H1 (cell line): ENCODE measurements around the gene PGLYRP2. TPM values are rescaled to one million over a fixed set of nuclear protein-coding genes. Genes with fewer than 3 reads are reported as not detected.
A peak's percentile ranks its signal among the peaks of the same experiment; 100 is the strongest.

Source experiments
- CTCF ChIA-PET: fragments of 300-600 bp; sonication (Branson Sonifier 250); formaldehyde crosslinking; loops from one replicate; lab custom pipeline; 2021; ENCODE audit not compliant: partially characterized antibody; lab: Charles Lee
- POLR2A ChIA-PET: fragments of 300-600 bp; sonication (Branson Sonifier 250); formaldehyde crosslinking; loops from one replicate; lab custom pipeline; 2021; ENCODE audit warnings: inconsistent platforms; ENCODE audit not compliant: partially characterized antibody; lab: Charles Lee
- DNase-seq, 2 experiments: peaks; one replicate each; pipeline versions ENCODE4 v3.0.0 to v3.0.0-alpha.2; 2010 to 2022; ENCODE audit warnings: low spot score in 2 of 2, low read depth in 1 of 2, mixed read lengths in 1 of 2
- FAIRE-seq: peaks from 2 replicates; lab custom pipeline; 2011; peaks lifted over from hg19 to GRCh38; lab: Jason Lieb, UNC
- H2AFZ ChIP-seq: 2 replicates; pipeline ENCODE4 v1.8.1; 2012; ENCODE audit warnings: low read length, inconsistent platforms
- H2AK5ac ChIP-seq: 2 replicates; pipeline ENCODE4 v1.6.1; 2013; ENCODE audit warnings: low read depth, low read length
- H2BK120ac ChIP-seq: replicated peaks from 2 replicates; pipeline ENCODE3; 2013; ENCODE audit warnings: low read depth, low read length, inconsistent platforms
- H2BK12ac ChIP-seq: 2 replicates; pipeline ENCODE4 v1.6.1; 2013; ENCODE audit warnings: low read depth, low read length
- H2BK15ac ChIP-seq: 2 replicates; pipeline ENCODE4 v1.6.1; 2013; ENCODE audit warnings: low read length
- H2BK20ac ChIP-seq: 2 replicates; pipeline ENCODE4 v1.6.1; 2013; ENCODE audit warnings: low read length
- H2BK5ac ChIP-seq: 2 replicates; pipeline ENCODE4 v1.6.1; 2013; ENCODE audit warnings: low read depth, low read length
- H3K14ac ChIP-seq: 2 replicates; pipeline ENCODE4 v1.6.1; 2013; ENCODE audit warnings: inconsistent platforms; ENCODE audit not compliant: insufficient read length
- H3K18ac ChIP-seq: 2 replicates; pipeline ENCODE4 v1.6.1; 2013; ENCODE audit warnings: low read length; ENCODE audit errors: extremely low read depth
- H3K23ac ChIP-seq: 2 replicates; pipeline ENCODE4 v1.6.1; 2013; ENCODE audit warnings: inconsistent platforms; ENCODE audit not compliant: insufficient read length
- H3K23me2 ChIP-seq: 2 replicates; pipeline ENCODE4 v1.6.1; 2013; ENCODE audit warnings: low read depth, low read length
- H3K27ac ChIP-seq: 2 replicates; pipeline ENCODE4 v1.6.1; 2011; ENCODE audit warnings: low read depth, low read length, inconsistent platforms
- H3K27me3 ChIP-seq, 4 experiments: replicated peaks in 1 of 4; 1 replicate in 1 of 4; 2 replicates in 3 of 4; pipeline versions ENCODE4 v1.6.1 to v1.8.1; 2011 to 2013; ENCODE audit warnings: low read length in 3 of 4, mild to moderate bottlenecking in 3 of 4, inconsistent platforms in 2 of 4, mixed read lengths in 2 of 4, moderate library complexity in 1 of 4; ENCODE audit not compliant: control insufficient read depth in 3 of 4, insufficient read depth in 3 of 4; ENCODE audit errors: extremely low read depth in 1 of 4
- H3K36me3 ChIP-seq, 4 experiments: 2 replicates each; pipeline versions ENCODE4 v1.6.1 to v1.8.1; 2011 to 2013; ENCODE audit warnings: mild to moderate bottlenecking in 4 of 4, low read length in 3 of 4, moderate library complexity in 2 of 4, control low read depth in 1 of 4, inconsistent platforms in 1 of 4; ENCODE audit not compliant: insufficient read depth in 4 of 4, control insufficient read depth in 2 of 4
- H3K4ac ChIP-seq: replicated peaks from 2 replicates; pipeline ENCODE3; 2013; ENCODE audit warnings: low read length, low read depth, mixed read lengths, inconsistent platforms; ENCODE audit not compliant: insufficient read length
- H3K4me1 ChIP-seq, 4 experiments: replicated peaks in 1 of 4; 1 replicate in 1 of 4; 2 replicates in 3 of 4; pipeline versions ENCODE4 v1.6.1 to v1.8.1; 2011 to 2013; ENCODE audit warnings: low read length in 3 of 4, inconsistent platforms in 2 of 4, mixed read lengths in 1 of 4; ENCODE audit not compliant: insufficient read depth in 4 of 4, control insufficient read depth in 3 of 4
- H3K4me2 ChIP-seq, 2 experiments: 2 replicates each; pipeline versions ENCODE4 v1.6.1 to v1.8.1; 2011 to 2013; ENCODE audit warnings: low read depth in 2 of 2, low read length in 2 of 2, control low read depth in 1 of 2, inconsistent platforms in 1 of 2, mild to moderate bottlenecking in 1 of 2; ENCODE audit not compliant: insufficient read depth in 1 of 2
- H3K4me3 ChIP-seq, 4 experiments: fragments of 200-600, 300-600 bp in 1 of 4; sonication (generic), shearing (Covaris generic), sonication (Bioruptor Twin) in 1 of 4; 2 replicates each; pipeline versions ENCODE4 v1.5.1 to v1.8.1; 2011 to 2016; ENCODE audit warnings: low read length in 4 of 4, low read depth in 3 of 4, control low read depth in 2 of 4, inconsistent platforms in 2 of 4, mild to moderate bottlenecking in 2 of 4, mixed read lengths in 1 of 4, moderate library complexity in 1 of 4; ENCODE audit not compliant: insufficient read depth in 2 of 4; ENCODE audit errors: extremely low read depth in 1 of 4
- H3K56ac ChIP-seq: replicated peaks from 2 replicates; pipeline ENCODE3; 2013; ENCODE audit warnings: low read depth, mild to moderate bottlenecking, mixed read lengths, low read length, inconsistent platforms; ENCODE audit not compliant: insufficient read length
- H3K79me1 ChIP-seq: 2 replicates; pipeline ENCODE4 v1.6.1; 2013; ENCODE audit warnings: low read depth, low read length, control low read depth
- H3K79me2 ChIP-seq, 2 experiments: 2 replicates each; pipeline versions ENCODE4 v1.6.1 to v1.8.1; 2012 to 2013; ENCODE audit warnings: low read length in 2 of 2, mild to moderate bottlenecking in 2 of 2, inconsistent platforms in 1 of 2; ENCODE audit not compliant: insufficient read depth in 2 of 2, control insufficient read depth in 1 of 2
- H3K9ac ChIP-seq, 4 experiments: replicated peaks in 1 of 4; 1 replicate in 1 of 4; 2 replicates in 3 of 4; pipeline versions ENCODE4 v1.6.1 to v1.8.1; 2011 to 2013; ENCODE audit warnings: low read depth in 3 of 4, low read length in 3 of 4, control low read depth in 2 of 4, mild to moderate bottlenecking in 2 of 4, moderate library complexity in 2 of 4, inconsistent platforms in 1 of 4; ENCODE audit errors: extremely low read depth in 1 of 4
- H3K9me3 ChIP-seq, 2 experiments: 2 replicates each; pipeline versions ENCODE4 v1.6.1 to v1.8.1; 2012 to 2013; ENCODE audit warnings: mild to moderate bottlenecking in 2 of 2, moderate library complexity in 2 of 2, control low read depth in 1 of 2, inconsistent platforms in 1 of 2, low read depth in 1 of 2, low read length in 1 of 2, mixed read lengths in 1 of 2; ENCODE audit not compliant: insufficient read depth in 2 of 2
- H4K20me1 ChIP-seq, 2 experiments: replicated peaks in 1 of 2; 2 replicates each; pipeline versions ENCODE3 to v1.8.1; 2011 to 2013; ENCODE audit warnings: inconsistent platforms in 2 of 2, low read length in 2 of 2, mild to moderate bottlenecking in 1 of 2; ENCODE audit not compliant: insufficient read depth in 2 of 2, control insufficient read depth in 1 of 2
- H4K5ac ChIP-seq: 2 replicates; pipeline ENCODE4 v1.6.1; 2013; ENCODE audit warnings: low read length, low read depth, mixed read lengths, inconsistent platforms; ENCODE audit not compliant: insufficient read length
- H4K8ac ChIP-seq: 2 replicates; pipeline ENCODE4 v1.8.0; 2013; ENCODE audit warnings: mild to moderate bottlenecking, moderate library complexity, low read length, inconsistent platforms; ENCODE audit not compliant: insufficient read depth; ENCODE audit errors: extremely low read depth
- H4K91ac ChIP-seq: replicated peaks from 2 replicates; pipeline ENCODE3; 2013; ENCODE audit warnings: low read length, mixed read lengths, inconsistent platforms; ENCODE audit not compliant: insufficient read length
- BCL11A ChIP-seq, 2 experiments: IDR thresholded peaks; one replicate each; pipeline ENCODE4 v1.6.1; 2011; ENCODE audit warnings: low read depth in 2 of 2, low read length in 2 of 2, mild to moderate bottlenecking in 2 of 2
- CHD1 ChIP-seq: IDR thresholded peaks from 2 replicates; pipeline ENCODE4 v1.6.1; 2012; ENCODE audit warnings: low read depth, low read length, improper control_type of control experiment
- CHD2 ChIP-seq: IDR thresholded peaks from 2 replicates; pipeline ENCODE4 v1.6.1; 2012; ENCODE audit warnings: low read length, improper control_type of control experiment
- EGR1 ChIP-seq: IDR thresholded peaks from 2 replicates; pipeline ENCODE4 v1.6.1; 2011; ENCODE audit warnings: low read depth, low read length, borderline replicate concordance
- GABPA ChIP-seq: IDR thresholded peaks from 2 replicates; pipeline ENCODE4 v1.6.1; 2011; ENCODE audit warnings: mild to moderate bottlenecking, low read length, moderate library complexity, borderline replicate concordance; ENCODE audit not compliant: insufficient read depth
- HDAC2 ChIP-seq, 2 experiments: fragments of 300-600 bp in 1 of 2; sonication (generic) in 1 of 2; IDR thresholded peaks; 2 replicates each; pipeline ENCODE4 v1.6.1; 2011 to 2012; ENCODE audit warnings: low read depth in 2 of 2, low read length in 2 of 2, mild to moderate bottlenecking in 2 of 2, moderate library complexity in 2 of 2, borderline replicate concordance in 1 of 2, inconsistent platforms in 1 of 2
- MAFK ChIP-seq: IDR thresholded peaks from 2 replicates; pipeline ENCODE4 v1.6.1; 2012; ENCODE audit warnings: low read depth, mild to moderate bottlenecking, improper control_type of control experiment, low read length
- NANOG ChIP-seq: IDR thresholded peaks from 2 replicates; pipeline ENCODE4 v1.6.1; 2011; ENCODE audit warnings: low read length, low read depth, mild to moderate bottlenecking, inconsistent platforms; ENCODE audit not compliant: insufficient read depth, poor library complexity, severe bottlenecking
- POLR2A ChIP-seq, 2 experiments: IDR thresholded peaks; 1 replicate in 1 of 2; 2 replicates in 1 of 2; pipeline ENCODE4 v1.6.1; 2011; ENCODE audit warnings: low read depth in 2 of 2, low read length in 2 of 2, mild to moderate bottlenecking in 2 of 2; ENCODE audit errors: control extremely low read depth in 1 of 2
- RBBP5 ChIP-seq: IDR thresholded peaks from 2 replicates; pipeline ENCODE4 v1.7.1; 2012; ENCODE audit warnings: low read depth, mild to moderate bottlenecking, inconsistent platforms, low read length, moderate library complexity, borderline replicate concordance
- SP1 ChIP-seq: IDR thresholded peaks from 2 replicates; pipeline ENCODE4 v1.6.1; 2011; ENCODE audit warnings: low read depth, low read length
- SUZ12 ChIP-seq: fragments of 200-600 bp; sonication (generic); IDR thresholded peaks from 2 replicates; pipeline ENCODE4 v1.6.1; 2012; ENCODE audit warnings: mild to moderate bottlenecking, inconsistent platforms, low read length, moderate library complexity, mixed read lengths
- TAF1 ChIP-seq: IDR thresholded peaks from 2 replicates; pipeline ENCODE4 v1.6.1; 2011; ENCODE audit warnings: mild to moderate bottlenecking, low read depth, low read length
- WGBS, 2 experiments: shearing (Covaris generic) in 1 of 2; methylation state at CpG; one replicate each; pipeline versions ENCODE4 v1.1.6 to v1.1.7; 2013 to 2015; ENCODE audit warnings: low lambda C conversion rate in 2 of 2, mixed read lengths in 2 of 2, inconsistent platforms in 1 of 2, low coverage in 1 of 2, missing lambda C conversion rate in 1 of 2; ENCODE audit not compliant: insufficient replicate concordance in 2 of 2, insufficient coverage in 1 of 2, insufficient read length in 1 of 2; ENCODE audit errors: extremely low coverage in 1 of 2, missing lambda C conversion rate in 1 of 2; 5-methylcytosine and 5-hydroxymethylcytosine counted together
- polyA plus RNA-seq, 7 experiments: library from polyadenylated mRNA; depleted of rRNA in 3 of 7; stranded (reverse) in 5 of 7; unstranded in 2 of 7; fragments of >200 nt in 5 of 7; fragments of 200-250 nt in 2 of 7; gene quantifications; 1 replicate in 5 of 7; 2 replicates in 1 of 7; 4 replicates in 1 of 7; pipeline versions ENCODE4 v1.2.1 to v1.2.3, GENCODE V29; 2011 to 2013; ENCODE audit warnings: missing spikeins in 2 of 7, mixed read lengths in 2 of 7
- total RNA-seq: library from RNA; stranded (reverse); fragmentation: NEBNext Ultra II Directional; extraction: Animal tissue kit (Norgen Biotek cat#: 25700); gene quantifications from 2 replicates; pipeline ENCODE4 v1.2.1, GENCODE V29; 2021

Gene PGLYRP2
- total and polyA plus RNA-seq, 2 of the 8 experiments (the other 6 are each of a cell fraction or from before 2014, with no cell fraction given) = not detected

- H3K79me2 ChIP-seq = peaks cover 0 to 29% of the 10 kb centered on the region in 2 experiments; a peak in 2 of 4 replicates
- 86% methylated on average over 22 of the region's 24 CpGs; no CpG with 5 or more reads in 1 of the 2 experiments for WGBS, 2 experiments
- TF ChIP-seq RBBP5 (no peak), MAFK (no peak), CHD1 (no peak), SP1 (no peak), NANOG (no peak), HDAC2 (IDR thresholded peaks at IDR 0.05; ENCODE audit: borderline replicate concordance in 1 of 2, low read depth in 2 of 2, low read length in 2 of 2) (no peak), BCL11A (IDR thresholded peaks at IDR 0.05; ENCODE audit: low read depth in 2 of 2, low read length in 2 of 2) (no peak), SUZ12 (no peak), CHD2 (no peak), TAF1 (no peak), POLR2A (IDR thresholded peaks at IDR 0.05; ENCODE audit: control extremely low read depth in 1 of 2, low read depth in 2 of 2, low read length in 2 of 2) (no peak), EGR1 (no peak), GABPA (no peak)
Measured at GRCh38 chr19:15429825-15430467, 49.4 kb downstream of the PGLYRP2 start.

More at GRCh38 chr19:15429825-15430467, 49.4 kb downstream of the PGLYRP2 start:
- H2BK12ac ChIP-seq = no peak overlapping the region
- no peak overlapping the region for H2BK20ac ChIP-seq
- DNase-seq = no peak
- no peaks in the 10 kb centered on the region for H3K9me3 ChIP-seq
- H4K8ac ChIP-seq = no peak overlapping the region
- no peak overlapping the region for H2AFZ ChIP-seq
- H3K4me3 ChIP-seq = no peak overlapping the region
- H3K4me2 ChIP-seq = no peak overlapping the region; a peak in 1 of 4 replicates
- H3K9ac ChIP-seq = peak overlapping the region in 2 of 4 experiments; percentile 8 to 19; a peak in 2 of 7 replicates
- no peak for FAIRE-seq
- H3K4me1 ChIP-seq = peaks cover 0 to 13% (median 8%) of the 10 kb centered on the region in 4 experiments; a peak in 6 of 7 replicates
- H2BK15ac ChIP-seq = no peak overlapping the region
- H2BK120ac ChIP-seq = no peak overlapping the region
- no peak overlapping the region for H3K4ac ChIP-seq
- no peak overlapping the region for H4K91ac ChIP-seq
- no peak overlapping the region for H3K18ac ChIP-seq
- peaks cover 22% of the 10 kb centered on the region for H3K79me1 ChIP-seq
- no peak overlapping the region for H3K23ac ChIP-seq
- ChIA-PET POLR2A (interaction anchor here (1.6 to 5.0 kb wide), 3 partner anchors 10 to 18 kb away, joined by 4 to 71 read pairs (median 5); partner anchors contain the start of gene AKAP8L), CTCF (interaction anchor here (0.5 to 5.1 kb wide), 4 partner anchors 9 to 959 kb away, joined by 3 to 28 read pairs (median 4); partner anchors contain the start of gene AKAP8L)
- no peak overlapping the region for H3K27ac ChIP-seq
- H3K14ac ChIP-seq = no peak overlapping the region
- no peak overlapping the region for H2BK5ac ChIP-seq
- H2AK5ac ChIP-seq = no peak overlapping the region
- no peaks in the 10 kb centered on the region; a peak in 1 of 7 replicates for H3K27me3 ChIP-seq
- H3K56ac ChIP-seq = no peak overlapping the region
- peaks cover 12 to 13% of the 10 kb centered on the region in 2 experiments for H4K20me1 ChIP-seq
- no peak overlapping the region for H4K5ac ChIP-seq
- peaks cover 2 to 17% (median 11%) of the 10 kb centered on the region in 4 experiments; a peak in 5 of 8 replicates for H3K36me3 ChIP-seq
- H3K23me2 ChIP-seq = peaks cover 10% of the 10 kb centered on the region
